HPDE6-E6E7 (cell line): ENCODE results near the gene REPIN1.
A peak's percentile ranks its signal among the peaks of the same experiment; 100 is the strongest.
"Not testable (repeated sequence)": the region's sequence is repeated elsewhere in the genome, so short reads cannot be mapped to it uniquely, and the experiment has no call there.

ENCODE experiments used
- DNase-seq: peaks from one replicate; pipeline ENCODE4 v3.0.0; 2011; ENCODE audit warnings: missing footprints; ENCODE audit errors: extremely low spot score

REPIN1 gene

DNA sequence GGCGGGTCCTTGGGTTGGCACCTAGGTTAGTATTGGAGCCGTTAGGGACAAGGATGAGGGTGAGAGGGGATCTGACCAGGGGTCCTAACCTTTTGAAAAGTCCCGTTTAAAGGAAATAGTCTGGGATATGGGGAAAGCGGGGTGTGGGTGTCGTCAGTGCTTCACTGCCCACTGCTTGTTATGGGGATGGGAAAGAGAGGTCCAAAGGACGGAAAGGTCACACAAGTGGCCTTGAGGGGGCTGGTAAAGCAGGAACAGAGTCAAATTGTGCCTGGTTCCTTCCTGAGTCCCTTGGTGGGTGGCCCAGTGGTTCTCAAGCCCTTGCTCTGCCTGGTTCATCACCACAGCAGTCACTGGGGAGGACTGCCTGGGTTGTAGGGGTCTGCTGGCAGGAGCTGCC, 7.9 kb downstream of the REPIN1 start:
- DNase-seq: no peak

DNA sequence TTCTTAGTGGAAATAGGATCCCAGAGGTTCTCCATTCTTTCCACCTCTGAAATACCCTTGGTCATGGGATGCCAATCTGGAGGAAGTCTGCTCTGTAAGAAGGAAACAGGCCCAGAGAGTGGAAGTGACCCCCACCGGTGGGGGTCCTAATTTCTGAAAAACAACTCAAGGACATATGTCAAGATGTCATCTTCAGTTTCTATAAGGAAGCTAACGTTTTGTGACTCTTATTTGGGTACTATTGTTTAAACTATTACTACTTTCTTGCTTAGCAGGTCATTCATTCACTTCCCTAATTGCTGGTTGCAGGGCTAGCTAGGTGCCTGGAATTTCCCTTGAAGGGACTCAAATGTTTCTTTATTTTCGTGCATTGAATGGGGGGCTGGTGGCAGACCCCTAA, 8.6 kb downstream of the REPIN1 start:
- no peak for DNase-seq

DNA sequence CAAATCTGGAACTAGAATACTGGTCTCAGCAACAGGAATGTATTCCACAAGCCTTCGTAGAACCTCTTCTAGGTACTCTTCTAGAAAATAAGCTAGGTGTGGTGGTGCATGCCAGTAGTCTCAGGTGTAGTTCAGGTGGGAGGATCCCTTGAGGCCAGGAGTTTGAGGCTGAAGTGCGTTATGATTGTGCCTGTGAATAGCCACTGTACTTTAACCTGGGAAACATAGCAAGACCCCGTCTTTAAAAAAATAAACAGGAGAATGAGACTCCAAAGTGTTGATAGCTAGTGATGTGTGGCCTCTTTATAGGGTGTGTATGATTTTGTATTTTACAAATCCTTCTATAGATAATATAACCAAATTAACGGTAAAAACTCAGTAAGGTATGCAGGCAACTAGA, 9.0 kb downstream of the REPIN1 start:
- DNase-seq: no peak

DNA sequence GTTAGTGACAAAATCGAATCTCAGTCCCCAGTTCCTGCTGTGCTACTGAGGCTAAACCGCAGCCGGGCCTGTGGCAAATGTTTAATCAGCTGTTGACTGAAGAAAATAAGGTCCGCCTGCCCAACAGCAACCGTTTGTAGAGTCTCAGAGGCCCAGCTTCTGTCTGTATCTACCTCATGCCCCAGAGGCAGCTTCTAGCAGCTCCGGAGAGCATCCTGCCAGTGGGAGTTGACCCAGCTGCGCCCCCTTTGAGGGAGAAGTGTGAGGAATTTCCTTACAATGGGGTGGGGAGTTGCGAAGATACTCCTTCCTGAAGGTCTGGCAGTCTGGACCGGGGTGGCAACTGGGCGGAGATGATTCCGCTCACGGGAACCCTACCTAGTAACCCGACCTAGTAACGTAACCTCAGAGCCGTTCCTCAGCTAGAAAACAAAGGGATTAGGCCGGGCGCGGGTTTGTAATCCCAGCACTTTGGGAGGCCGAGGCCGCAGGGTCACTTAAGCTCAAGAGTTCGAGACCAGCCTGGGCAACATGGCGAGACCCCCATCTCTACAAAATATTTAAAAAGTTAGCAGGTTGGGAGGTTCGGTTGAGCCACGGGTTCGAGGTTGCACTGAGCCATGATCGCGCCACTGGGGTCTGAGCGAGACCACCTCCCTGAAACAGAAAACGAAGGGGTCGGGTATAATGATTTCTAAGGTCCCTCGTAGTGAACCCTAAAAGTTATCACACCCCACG, 9.7 kb downstream of the REPIN1 start:
- DNase-seq: peak; percentile 41

GRCh38 chr7:150378853-150379440, 10.3 kb downstream of the REPIN1 start, which contains the start of gene ZNF775:
ZNF775 (plus strand) TSS chr7:150379330; CDS start chr7:150388471, 9,141 bp downstream.
- DNase-seq: peak; percentile 99

DNA sequence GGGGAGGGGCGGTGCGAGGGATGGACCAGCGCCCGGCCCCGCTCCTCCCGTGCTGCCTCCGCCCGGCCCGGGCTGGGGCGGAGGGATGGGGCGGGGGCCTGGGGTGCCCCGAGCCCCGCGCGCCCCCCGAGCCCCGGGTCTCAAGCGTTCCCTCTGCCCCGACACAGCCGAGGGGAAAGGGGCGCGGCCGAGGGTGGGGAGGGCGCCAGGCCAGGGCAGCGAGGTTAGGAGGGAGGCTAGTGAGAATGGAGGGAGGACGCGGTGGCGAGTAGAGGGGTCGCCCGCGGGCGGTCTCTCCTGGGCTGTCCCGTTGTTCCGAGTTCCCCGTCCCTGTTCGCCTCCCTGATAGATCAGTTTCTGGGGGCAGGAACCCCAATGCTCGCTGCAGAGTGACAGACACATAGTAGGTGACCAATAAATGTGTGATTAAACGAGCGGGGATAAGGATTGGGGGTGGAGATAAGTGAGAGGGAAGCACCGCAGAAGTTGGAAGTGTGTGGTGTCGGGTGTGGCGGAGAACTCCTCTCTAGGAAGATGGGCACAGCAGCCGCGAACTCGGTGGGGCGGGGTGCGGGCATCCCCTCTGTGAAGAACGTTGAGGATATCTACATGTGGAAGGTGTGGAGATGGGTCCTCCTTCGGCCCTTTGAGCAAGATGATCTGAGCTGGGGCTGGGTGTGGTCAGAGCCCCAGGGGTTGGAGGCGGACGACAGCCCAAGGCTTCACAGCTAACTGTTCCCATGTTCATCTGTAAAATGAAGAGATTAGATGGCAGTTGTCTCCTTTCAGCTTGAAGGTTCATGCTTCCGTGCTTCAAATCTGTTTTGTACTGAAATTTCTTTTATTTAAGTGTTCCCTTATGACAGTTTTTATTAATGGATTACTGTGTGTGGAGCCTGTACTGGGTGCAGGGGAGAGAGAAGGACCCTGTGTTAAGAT, 11.1 kb downstream of the REPIN1 start:
- DNase-seq: no peak

GRCh38 chr7:150380463-150380862, 11.8 kb downstream of the REPIN1 start:
- DNase-seq: no peak

DNA sequence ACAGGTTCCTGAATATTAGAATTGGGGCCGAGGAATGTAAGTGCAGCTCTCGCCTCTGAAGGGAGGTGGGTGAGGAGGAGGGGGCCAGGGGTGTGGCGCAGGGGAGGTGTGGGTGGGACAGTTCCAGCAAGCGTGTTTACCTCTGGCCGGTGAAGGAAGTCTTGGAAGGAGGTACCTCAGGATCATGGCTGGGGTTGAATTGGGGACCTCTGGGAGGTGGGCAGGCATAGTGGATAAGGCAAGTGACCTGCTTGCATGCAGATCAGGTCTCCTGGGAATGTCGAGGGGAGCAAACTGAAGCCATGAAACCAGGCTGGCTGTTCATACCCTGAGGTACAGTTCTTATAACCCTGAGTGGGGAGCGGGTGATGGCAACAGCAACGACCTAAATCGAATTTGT, 12.5 kb downstream of the REPIN1 start:
- no peak for DNase-seq

- DNase-seq: no peak
Measured at GRCh38 chr7:150381785-150382122, 13.1 kb downstream of the REPIN1 start.

- no peak for DNase-seq
Measured at GRCh38 chr7:150382123-150382843, 13.7 kb downstream of the REPIN1 start.

- DNase-seq: no peak
Measured at GRCh38 chr7:150382844-150383225, 14.2 kb downstream of the REPIN1 start.

DNA sequence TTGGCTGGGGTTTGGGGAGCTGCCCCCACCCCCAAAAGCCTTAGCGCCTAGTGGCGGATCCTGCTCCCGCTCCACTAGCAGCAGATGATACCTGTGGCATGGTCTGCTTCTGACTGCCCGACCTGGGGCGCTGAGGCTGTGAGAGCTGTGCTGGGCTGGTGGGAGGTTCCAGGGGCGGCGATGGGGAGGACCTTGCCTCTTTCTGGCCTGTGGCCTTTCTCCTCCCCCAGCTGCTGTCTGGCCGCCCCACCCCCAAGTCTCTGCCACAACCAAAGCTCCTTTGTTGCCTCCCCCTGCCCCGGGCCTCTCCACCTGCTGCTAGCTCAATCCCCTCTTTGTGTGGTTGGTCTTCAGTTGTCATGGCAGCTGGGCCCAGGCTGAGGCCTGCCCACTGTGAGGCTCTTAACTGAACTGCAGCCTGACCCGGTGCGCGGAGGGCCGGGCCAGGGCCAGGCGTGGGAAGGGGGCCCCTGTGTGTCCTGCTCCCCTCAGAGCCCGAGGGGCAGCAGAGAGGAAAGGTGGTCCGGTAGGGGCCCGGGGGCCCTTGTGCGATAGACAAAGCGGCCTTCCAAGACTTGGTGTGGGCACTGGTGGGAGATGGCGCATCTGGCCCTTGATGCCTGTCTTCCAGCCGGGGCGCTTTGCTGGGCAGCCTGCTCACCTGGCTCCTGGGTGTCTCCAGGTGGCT, 15.2 kb downstream of the REPIN1 start:
- DNase-seq: no peak

- DNase-seq: no peak
Measured at GRCh38 chr7:150384406-150385301, 16.0 kb downstream of the REPIN1 start.

GRCh38 chr7:150385302-150385723, 16.7 kb downstream of the REPIN1 start:
- no peak for DNase-seq

GRCh38 chr7:150385884-150386283, 17.3 kb downstream of the REPIN1 start:
- not testable (repeated sequence) for DNase-seq

DNA sequence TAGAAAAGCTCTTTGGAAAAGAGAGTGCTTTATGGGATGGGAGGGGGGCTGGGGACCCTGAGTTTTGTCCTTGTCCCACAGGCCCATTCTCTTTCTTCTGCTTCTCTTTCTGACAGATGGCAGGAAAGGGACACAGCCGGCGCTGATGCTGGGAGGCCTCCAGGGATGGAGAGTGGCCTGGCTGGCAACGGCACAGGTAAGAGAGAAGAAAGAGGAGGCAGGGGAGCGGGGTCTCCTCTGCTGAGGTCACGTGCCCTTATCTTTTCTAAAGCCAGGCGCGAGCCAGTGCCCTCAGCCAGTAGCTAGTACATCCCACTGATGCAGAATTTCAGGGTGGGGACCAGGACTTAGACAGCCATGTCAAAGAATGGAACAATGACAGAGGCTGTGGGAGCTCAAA, 19.7 kb downstream of the REPIN1 start:
- DNase-seq: no peak

DNA sequence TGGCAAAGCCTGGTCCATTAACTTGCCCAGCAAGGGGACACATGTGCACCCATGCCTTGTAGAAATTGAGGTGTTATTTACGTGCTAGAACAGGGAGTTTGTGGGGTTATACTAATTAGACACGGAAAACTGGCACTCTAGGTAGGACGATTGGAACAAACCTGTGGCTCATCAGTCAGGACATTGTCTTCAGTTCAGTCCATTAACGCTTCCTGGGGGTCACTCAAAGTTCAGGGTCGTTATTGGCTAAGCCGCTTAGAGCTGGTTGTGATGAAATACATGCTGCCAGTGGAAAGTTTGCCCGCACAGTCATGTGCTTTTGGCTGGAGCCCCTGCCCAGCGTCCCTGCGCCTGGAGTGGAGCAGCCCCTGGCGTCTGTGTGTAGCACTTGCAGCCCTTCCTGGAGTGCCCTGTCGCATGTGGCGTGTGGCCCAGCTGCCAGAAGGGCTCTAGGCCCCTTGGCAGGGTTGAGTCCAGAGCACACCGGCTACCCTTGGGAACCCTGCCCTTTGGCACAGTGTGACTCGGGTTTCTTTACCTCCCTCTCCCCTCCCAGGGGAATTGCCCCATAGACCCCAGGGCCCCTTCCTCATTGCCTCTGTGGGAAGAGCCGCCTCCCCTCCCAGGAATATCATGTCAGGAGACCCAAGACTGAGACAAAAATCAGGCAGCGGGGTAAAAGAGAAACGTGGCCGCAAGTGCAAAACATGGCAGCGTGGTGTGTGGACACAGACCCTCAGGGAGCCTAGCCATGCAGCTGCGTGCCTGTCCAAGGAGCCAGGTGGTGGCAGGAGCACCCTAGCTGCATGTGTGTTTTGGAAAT, 20.3 kb downstream of the REPIN1 start:
- no peak for DNase-seq

GRCh38 chr7:150389532-150389816, 20.9 kb downstream of the REPIN1 start:
- DNase-seq: no peak

GRCh38 chr7:150390205-150390604, 21.6 kb downstream of the REPIN1 start:
- no peak for DNase-seq

- DNase-seq: no peak
Measured at GRCh38 chr7:150393325-150393724, 24.7 kb downstream of the REPIN1 start.
